Endothelial cell of umbilical vein (primary cell): ENCODE results near the gene ZBTB9. TPM values are rescaled to one million over a fixed set of nuclear protein-coding genes. Genes with fewer than 3 reads are reported as not detected.

ENCODE experiments used
- BruUV-seq: library from RNA; stranded (reverse); fragments of 400-500 nt; replicated peaks from 2 replicates; lab custom pipeline; 2021; lab: Mats Ljungman, UMichigan
- CTCF ChIA-PET: fragments of 300-600, 350-600 bp; sonication (Branson Sonifier 250); formaldehyde crosslinking; loops from one replicate; lab custom pipeline; 2021; ENCODE audit warnings: antibody characterized with exemption, inconsistent platforms; lab: Charles Lee
- POLR2A ChIA-PET: fragments of 300-600, 350-600 bp; sonication (Branson Sonifier 250); formaldehyde crosslinking; loops from one replicate; lab custom pipeline; 2021; ENCODE audit warnings: antibody characterized with exemption, inconsistent platforms; lab: Charles Lee
- DNase-seq: peaks from one replicate; pipeline ENCODE4 v3.0.0-alpha.2; 2011; ENCODE audit warnings: low read depth, low spot score
- FAIRE-seq: peaks from 2 replicates; lab custom pipeline; 2011; peaks lifted over from hg19 to GRCh38; lab: Jason Lieb, UNC
- H2AFZ ChIP-seq: 2 replicates; pipeline ENCODE4 v1.6.0; 2012; ENCODE audit warnings: low read depth, low read length, control low read depth, inconsistent platforms
- H3K27ac ChIP-seq: 2 replicates; pipeline ENCODE4 v1.5.1; 2011; ENCODE audit warnings: low read depth, mild to moderate bottlenecking, control low read depth, low read length, moderate library complexity; ENCODE audit not compliant: insufficient read depth
- H3K27me3 ChIP-seq, 2 experiments: 2 replicates each; pipeline versions ENCODE4 v1.6.0 to v1.6.1; 2011; ENCODE audit warnings: low read length in 2 of 2, mixed read lengths in 1 of 2; ENCODE audit not compliant: control insufficient read depth in 2 of 2, insufficient read depth in 2 of 2
- H3K36me3 ChIP-seq, 2 experiments: 2 replicates in 1 of 2; 3 replicates in 1 of 2; pipeline ENCODE4 v1.5.1; 2011; ENCODE audit warnings: low read length in 2 of 2, mild to moderate bottlenecking in 1 of 2, moderate library complexity in 1 of 2; ENCODE audit not compliant: control insufficient read depth in 2 of 2, insufficient read depth in 2 of 2; ENCODE audit errors: extremely low read depth in 1 of 2
- H3K4me1 ChIP-seq: 3 replicates; pipeline ENCODE4 v1.5.1; 2011; ENCODE audit warnings: mild to moderate bottlenecking, low read length; ENCODE audit not compliant: control insufficient read depth, insufficient read depth; ENCODE audit errors: extremely low read depth
- H3K4me2 ChIP-seq: 2 replicates; pipeline ENCODE4 v1.6.1; 2011; ENCODE audit warnings: low read length, control low read depth, mixed read lengths; ENCODE audit not compliant: insufficient read depth
- H3K4me3 ChIP-seq, 3 experiments: fragments of 200-600 bp in 1 of 3; sonication (generic), shearing (Covaris generic) in 1 of 3; replicated peaks in 1 of 3; 2 replicates each; pipeline ENCODE4 v1.5.1; 2011 to 2016; ENCODE audit warnings: control low read depth in 3 of 3, low read length in 3 of 3, mild to moderate bottlenecking in 2 of 3, inconsistent platforms in 1 of 3, low read depth in 1 of 3, moderate library complexity in 1 of 3; ENCODE audit not compliant: insufficient read depth in 1 of 3
- H3K79me2 ChIP-seq: 2 replicates; pipeline ENCODE4 v1.6.0; 2012; ENCODE audit warnings: low read length, inconsistent platforms; ENCODE audit not compliant: control insufficient read depth, insufficient read depth
- H3K9ac ChIP-seq: replicated peaks from 2 replicates; pipeline ENCODE3; 2011; ENCODE audit warnings: low read length, control low read depth; ENCODE audit not compliant: insufficient read depth; ENCODE audit errors: extremely low read depth
- H3K9me1 ChIP-seq: replicated peaks from 3 replicates; pipeline ENCODE4 v1.6.0; 2011; ENCODE audit warnings: mild to moderate bottlenecking, low read length; ENCODE audit not compliant: control insufficient read depth, insufficient read depth; ENCODE audit errors: extremely low read depth
- H3K9me3 ChIP-seq: replicated peaks from 2 replicates; pipeline ENCODE4 v1.5.1; 2012; ENCODE audit warnings: low read length, inconsistent platforms; ENCODE audit not compliant: control insufficient read depth, insufficient read depth
- H4K20me1 ChIP-seq: replicated peaks from 2 replicates; pipeline ENCODE3; 2011; ENCODE audit warnings: mild to moderate bottlenecking, low read length; ENCODE audit not compliant: control insufficient read depth, insufficient read depth; ENCODE audit errors: extremely low read depth
- EZH2 ChIP-seq: IDR thresholded peaks from 2 replicates; pipeline ENCODE4 v1.6.1; 2012; ENCODE audit warnings: borderline replicate concordance, low read depth, mild to moderate bottlenecking, moderate library complexity, low read length, inconsistent platforms; ENCODE audit not compliant: severe bottlenecking
- FOS ChIP-seq: IDR thresholded peaks from 2 replicates; pipeline ENCODE4 v1.6.1; 2011; ENCODE audit warnings: mild to moderate bottlenecking, low read length, moderate library complexity, borderline replicate concordance; ENCODE audit not compliant: insufficient read depth
- GATA2 ChIP-seq: IDR thresholded peaks from 2 replicates; pipeline ENCODE4 v1.7.0; 2011; ENCODE audit warnings: low read depth, mild to moderate bottlenecking, moderate library complexity, mixed read lengths, low read length; ENCODE audit not compliant: insufficient read length, insufficient read depth
- JUN ChIP-seq: IDR thresholded peaks from 2 replicates; pipeline ENCODE4 v1.6.1; 2011; ENCODE audit warnings: borderline replicate concordance, low read depth; ENCODE audit not compliant: insufficient read length, insufficient read depth
- MYC ChIP-seq: IDR thresholded peaks from one replicate; pipeline ENCODE4 v1.6.1; 2011; ENCODE audit warnings: mild to moderate bottlenecking, low read depth, low read length
- POLR2A ChIP-seq: IDR thresholded peaks from 2 replicates; pipeline ENCODE4 v1.6.1; 2012; ENCODE audit warnings: low read depth, mild to moderate bottlenecking, control low read depth, low read length
- POLR2AphosphoS5 ChIP-seq: IDR thresholded peaks from 2 replicates; pipeline ENCODE4 v1.6.1; 2012; ENCODE audit warnings: low read depth, mild to moderate bottlenecking, control low read depth, low read length, moderate library complexity; ENCODE audit not compliant: insufficient read depth
- dilution Hi-C: fragments of 300-500 bp; cut with MboI; formaldehyde crosslinking; loops from one replicate; pipeline ENCODE4 v1.15.0; 2019; ENCODE audit warnings: low sequenced_read_pairs; ENCODE audit not compliant: extremely low pct_ligation_motif_present
- intact Hi-C: fragments of 100-400 bp; cut with micrococcal nuclease; formaldehyde crosslinking; loops from one replicate; pipeline ENCODE4 v1.10.0; 2022
- polyA plus RNA-seq, 4 experiments: library from polyadenylated mRNA; depleted of rRNA in 3 of 4; stranded (reverse) in 3 of 4; unstranded in 1 of 4; fragments of >200 nt; gene quantifications; 2 replicates each; pipeline versions ENCODE4 v1.2.1 to v1.2.3, GENCODE V29; 2011 to 2012; ENCODE audit warnings: missing spikeins in 1 of 4
- total RNA-seq: library from RNA; stranded (reverse); gene quantifications from 2 replicates; pipeline ENCODE4 v1.2.3, GENCODE V29; 2021
- TF ChIP-seq, protein P1 (sequence below), 2 donors: IDR thresholded peaks; 1 replicate in 1 of 2; 2 replicates in 1 of 2; pipeline ENCODE4 v1.5.1; 2011; ENCODE audit warnings: low read length in 2 of 2, mild to moderate bottlenecking in 2 of 2, moderate library complexity in 2 of 2, control low read depth in 1 of 2, inconsistent platforms in 1 of 2, low read depth in 1 of 2; ENCODE audit not compliant: insufficient read depth in 1 of 2; ENCODE audit errors: extremely low read depth in 1 of 2
- TF ChIP-seq, protein P2 (sequence below): IDR thresholded peaks from 2 replicates; pipeline ENCODE4 v1.6.1; 2011; ENCODE audit not compliant: insufficient read depth, insufficient read length

Gene ZBTB9
- total and polyA plus RNA-seq, 2 donors (not counting 3 experiments of a cell fraction or from before 2014, with no cell fraction given) = 4.7 to 8.0 TPM

DNA sequence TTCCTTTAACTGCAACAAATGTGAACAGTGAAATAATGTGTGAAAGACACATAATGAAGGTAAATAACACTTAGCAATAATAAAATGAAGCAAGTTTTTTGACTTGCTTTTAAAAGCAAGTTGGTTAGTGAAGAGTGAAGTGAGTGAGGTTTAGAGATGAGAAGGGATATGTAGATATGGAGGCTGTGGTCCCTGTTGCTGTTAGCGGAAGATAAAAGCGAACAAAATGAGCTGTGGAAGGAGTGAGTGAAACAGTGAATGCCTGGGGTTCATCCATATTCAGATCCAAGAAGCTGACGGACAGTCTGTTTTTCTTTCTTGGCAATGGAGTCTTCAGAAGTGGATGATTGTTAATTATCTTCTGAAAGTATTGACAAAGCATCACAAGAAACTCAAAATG lies 23.5 kb downstream of the ZBTB9 start:
- BruUV-seq = no TSS peak
- DNase-seq (no peak), FAIRE-seq (no peak)
- Histone ChIP-seq H3K4me2 (no peak overlapping the region), H3K9ac (no peak overlapping the region), H3K27me3 (peaks cover 4 to 5% of the 10 kb centered on the region in 2 experiments), H3K27ac (no peak overlapping the region), H4K20me1 (no peaks in the 10 kb centered on the region), H2AFZ (no peak overlapping the region), H3K9me3 (no peaks in the 10 kb centered on the region), H3K79me2 (no peaks in the 10 kb centered on the region), H3K4me1 (no peaks in the 10 kb centered on the region), H3K9me1 (no peaks in the 10 kb centered on the region), H3K36me3 (no peaks in the 10 kb centered on the region), H3K4me3 (no peak overlapping the region)
- dilution Hi-C loops = no loop called here
- intact Hi-C loops = no loop called here
- POLR2A ChIA-PET = no interaction called here
- CTCF ChIA-PET = interaction anchor here (0.7 to 1.0 kb wide), 2 partner anchors 12 to 14 kb away, joined by 3 read pairs; no protein-coding TSS in a partner anchor
- TF ChIP-seq, protein P1, sequence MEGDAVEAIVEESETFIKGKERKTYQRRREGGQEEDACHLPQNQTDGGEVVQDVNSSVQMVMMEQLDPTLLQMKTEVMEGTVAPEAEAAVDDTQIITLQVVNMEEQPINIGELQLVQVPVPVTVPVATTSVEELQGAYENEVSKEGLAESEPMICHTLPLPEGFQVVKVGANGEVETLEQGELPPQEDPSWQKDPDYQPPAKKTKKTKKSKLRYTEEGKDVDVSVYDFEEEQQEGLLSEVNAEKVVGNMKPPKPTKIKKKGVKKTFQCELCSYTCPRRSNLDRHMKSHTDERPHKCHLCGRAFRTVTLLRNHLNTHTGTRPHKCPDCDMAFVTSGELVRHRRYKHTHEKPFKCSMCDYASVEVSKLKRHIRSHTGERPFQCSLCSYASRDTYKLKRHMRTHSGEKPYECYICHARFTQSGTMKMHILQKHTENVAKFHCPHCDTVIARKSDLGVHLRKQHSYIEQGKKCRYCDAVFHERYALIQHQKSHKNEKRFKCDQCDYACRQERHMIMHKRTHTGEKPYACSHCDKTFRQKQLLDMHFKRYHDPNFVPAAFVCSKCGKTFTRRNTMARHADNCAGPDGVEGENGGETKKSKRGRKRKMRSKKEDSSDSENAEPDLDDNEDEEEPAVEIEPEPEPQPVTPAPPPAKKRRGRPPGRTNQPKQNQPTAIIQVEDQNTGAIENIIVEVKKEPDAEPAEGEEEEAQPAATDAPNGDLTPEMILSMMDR (IDR thresholded peaks at IDR 0.05; ENCODE audit: extremely low read depth in 1 of 2, insufficient read depth in 1 of 2, low read depth in 1 of 2, low read length in 2 of 2) = no peak
- TF ChIP-seq EZH2 (no peak), GATA2 (no peak), FOS (no peak), POLR2A (no peak), JUN (no peak), MYC (no peak), POLR2AphosphoS5 (no peak)
- TF ChIP-seq, protein P2, sequence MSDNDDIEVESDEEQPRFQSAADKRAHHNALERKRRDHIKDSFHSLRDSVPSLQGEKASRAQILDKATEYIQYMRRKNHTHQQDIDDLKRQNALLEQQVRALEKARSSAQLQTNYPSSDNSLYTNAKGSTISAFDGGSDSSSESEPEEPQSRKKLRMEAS = no peak
